Hepatocyte (in vitro differentiated cells): ENCODE data around the gene RBP5. TPM values are rescaled to one million over a fixed set of nuclear protein-coding genes. Genes with fewer than 3 reads are reported as not detected.

ENCODE experiments used
- DNase-seq: peaks from one replicate; pipeline ENCODE4 v3.0.0-alpha.2; 2016; ENCODE audit warnings: low spot score
- H2AFZ ChIP-seq: fragments of 200-600 bp; sonication (generic); 2 replicates; pipeline ENCODE4 v1.6.0; 2016; ENCODE audit warnings: antibody characterized with exemption, mild to moderate bottlenecking
- H3K27ac ChIP-seq: fragments of 200-600 bp; sonication (generic); 2 replicates; pipeline ENCODE4 v1.5.1; 2016; ENCODE audit warnings: mild to moderate bottlenecking
- H3K27me3 ChIP-seq: fragments of 200-600 bp; sonication (generic); 2 replicates; pipeline ENCODE4 v1.6.1; 2016
- H3K36me3 ChIP-seq: fragments of 200-600 bp; sonication (generic); replicated peaks from 2 replicates; pipeline ENCODE4 v1.5.1; 2016; ENCODE audit warnings: low read depth; ENCODE audit not compliant: insufficient read depth
- H3K4me1 ChIP-seq: fragments of 200-600 bp; sonication (generic); 2 replicates; pipeline ENCODE4 v1.5.1; 2016; ENCODE audit warnings: mild to moderate bottlenecking, moderate library complexity; ENCODE audit not compliant: insufficient read depth
- H3K4me2 ChIP-seq: fragments of 200-600 bp; sonication (generic); 2 replicates; pipeline ENCODE4 v1.6.0; 2016
- H3K4me3 ChIP-seq: fragments of 200-600 bp; sonication (generic); 2 replicates; pipeline ENCODE4 v1.5.1; 2016; ENCODE audit warnings: mild to moderate bottlenecking
- H3K79me2 ChIP-seq: fragments of 200-600 bp; sonication (generic); 2 replicates; pipeline ENCODE4 v1.6.0; 2017; ENCODE audit warnings: mild to moderate bottlenecking
- H3K9me2 ChIP-seq: fragments of 200-600 bp; sonication (generic); replicated peaks from 2 replicates; pipeline ENCODE4 v1.6.0; 2017; ENCODE audit warnings: mild to moderate bottlenecking; ENCODE audit not compliant: insufficient read depth
- H3K9me3 ChIP-seq: fragments of 200-600 bp; sonication (generic); 2 replicates; pipeline ENCODE4 v1.5.1; 2016; ENCODE audit warnings: low read depth, mild to moderate bottlenecking
- H4K20me1 ChIP-seq: fragments of 200-600 bp; sonication (generic); 2 replicates; pipeline ENCODE4 v1.6.0; 2016; ENCODE audit warnings: mild to moderate bottlenecking; ENCODE audit not compliant: insufficient read depth, poor library complexity, severe bottlenecking
- EZH2 ChIP-seq: fragments of 200-600 bp; sonication (generic); IDR thresholded peaks from 2 replicates; pipeline ENCODE4 v1.6.1; 2016; ENCODE audit warnings: antibody characterized with exemption, mild to moderate bottlenecking, borderline replicate concordance
- EZH2phosphoT487 ChIP-seq: fragments of 200-600 bp; sonication (generic); IDR thresholded peaks from one replicate; pipeline ENCODE4 v1.6.1; 2018; ENCODE audit warnings: antibody characterized with exemption, mild to moderate bottlenecking, low read depth, moderate library complexity; ENCODE audit not compliant: unreplicated experiment, severe bottlenecking
- WGBS: methylation state at CpG from one replicate; pipeline ENCODE4 v1.1.6; 2016; ENCODE audit warnings: low lambda C conversion rate; ENCODE audit errors: missing lambda C conversion rate; 5-methylcytosine and 5-hydroxymethylcytosine counted together
- polyA plus RNA-seq: library from polyadenylated mRNA; unstranded; fragments of >200 nt; fragmentation: Nextera tagmentation; extraction: Ambion mirVana; gene quantifications from 2 replicates; pipeline ENCODE4 v1.2.1, GENCODE V29; 2016
- total RNA-seq: library from RNA; depleted of rRNA; stranded (reverse); fragments of >200 nt; gene quantifications from 2 replicates; pipeline ENCODE4 v1.2.3, GENCODE V29; 2014
- TF ChIP-seq, protein P1 (sequence below): fragments of 200-600 bp; sonication (generic); IDR thresholded peaks from 2 replicates; pipeline ENCODE4 v1.5.1; 2016; ENCODE audit warnings: antibody characterized with exemption, mild to moderate bottlenecking; ENCODE audit not compliant: poor library complexity

RBP5 gene
- total and polyA plus RNA-seq, 2 experiments from 2014 or later = 11.1 to 30.0 TPM

DNA sequence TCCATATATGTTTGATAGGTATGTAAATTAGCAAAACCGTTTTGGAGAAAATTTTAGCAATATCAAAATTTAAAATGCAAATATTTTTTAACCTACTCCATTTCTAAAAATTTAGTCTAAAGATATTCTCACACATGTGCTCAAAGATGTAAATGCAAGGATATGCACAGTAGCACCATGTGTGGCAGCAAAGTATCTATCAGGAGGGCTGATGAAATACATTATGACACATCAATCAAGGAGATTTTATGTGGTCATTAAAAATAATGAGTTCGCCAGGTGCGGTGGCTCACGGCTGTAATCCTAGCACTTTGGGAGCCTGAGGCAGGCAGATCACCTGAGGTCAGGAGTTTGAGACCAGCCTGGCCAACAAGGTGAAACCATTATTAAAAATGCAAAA, 28.4 kb downstream of the RBP5 start:
- Histone ChIP-seq H2AFZ (no peak overlapping the region), H3K4me3 (no peak overlapping the region), H3K27ac (no peak overlapping the region), H3K36me3 (no peaks in the 10 kb centered on the region), H3K9me2 (no peaks in the 10 kb centered on the region), H3K4me2 (no peak overlapping the region), H4K20me1 (no peaks in the 10 kb centered on the region), H3K9me3 (no peaks in the 10 kb centered on the region), H3K79me2 (peaks cover 18% of the 10 kb centered on the region), H3K27me3 (no peaks in the 10 kb centered on the region), H3K4me1 (no peaks in the 10 kb centered on the region)
- WGBS = 91% methylated on average over 4 of the region's 4 CpGs
- no peak for DNase-seq
- TF ChIP-seq EZH2 = no peak
- TF ChIP-seq EZH2phosphoT487 = no peak
- TF ChIP-seq, protein P1, sequence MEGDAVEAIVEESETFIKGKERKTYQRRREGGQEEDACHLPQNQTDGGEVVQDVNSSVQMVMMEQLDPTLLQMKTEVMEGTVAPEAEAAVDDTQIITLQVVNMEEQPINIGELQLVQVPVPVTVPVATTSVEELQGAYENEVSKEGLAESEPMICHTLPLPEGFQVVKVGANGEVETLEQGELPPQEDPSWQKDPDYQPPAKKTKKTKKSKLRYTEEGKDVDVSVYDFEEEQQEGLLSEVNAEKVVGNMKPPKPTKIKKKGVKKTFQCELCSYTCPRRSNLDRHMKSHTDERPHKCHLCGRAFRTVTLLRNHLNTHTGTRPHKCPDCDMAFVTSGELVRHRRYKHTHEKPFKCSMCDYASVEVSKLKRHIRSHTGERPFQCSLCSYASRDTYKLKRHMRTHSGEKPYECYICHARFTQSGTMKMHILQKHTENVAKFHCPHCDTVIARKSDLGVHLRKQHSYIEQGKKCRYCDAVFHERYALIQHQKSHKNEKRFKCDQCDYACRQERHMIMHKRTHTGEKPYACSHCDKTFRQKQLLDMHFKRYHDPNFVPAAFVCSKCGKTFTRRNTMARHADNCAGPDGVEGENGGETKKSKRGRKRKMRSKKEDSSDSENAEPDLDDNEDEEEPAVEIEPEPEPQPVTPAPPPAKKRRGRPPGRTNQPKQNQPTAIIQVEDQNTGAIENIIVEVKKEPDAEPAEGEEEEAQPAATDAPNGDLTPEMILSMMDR = no peak

DNA sequence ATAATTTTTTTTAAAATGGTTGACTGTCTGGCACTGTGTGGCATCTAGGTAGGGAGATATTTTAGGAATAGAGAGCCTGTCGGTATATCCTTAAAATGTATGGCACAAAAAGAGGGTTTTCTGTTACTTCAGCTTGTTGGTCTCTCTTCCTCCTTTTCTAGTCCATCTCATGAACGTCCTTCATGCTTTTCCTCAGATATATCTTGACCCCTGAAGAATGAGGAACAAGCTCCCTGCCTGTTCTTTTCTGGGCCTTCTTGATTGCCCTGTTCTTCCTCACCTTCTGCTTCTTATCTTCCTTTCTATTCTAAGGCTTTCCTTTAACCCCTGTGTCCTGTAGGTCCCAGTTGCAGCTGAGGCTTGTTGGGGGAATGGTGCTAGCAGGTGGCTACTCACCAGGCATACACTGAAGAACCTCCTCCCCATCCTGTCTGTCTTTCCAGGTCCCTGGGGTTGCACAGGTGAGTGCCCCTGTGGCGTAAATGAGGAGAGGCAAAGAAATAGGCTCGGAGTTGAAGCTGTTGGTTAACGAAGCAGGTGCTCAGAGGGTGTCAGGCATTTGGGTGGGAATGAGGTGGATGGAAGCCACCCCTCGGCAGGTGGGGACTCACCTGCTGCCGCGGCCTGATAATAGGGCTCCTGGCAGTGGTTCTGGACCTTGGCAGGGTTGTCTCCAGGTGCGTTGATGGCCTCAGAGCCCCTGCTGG, 29.2 kb downstream of the RBP5 start:
- H3K79me2 ChIP-seq = peaks cover 10% of the 10 kb centered on the region
- H3K4me1 ChIP-seq = no peaks in the 10 kb centered on the region
- no peaks in the 10 kb centered on the region for H4K20me1 ChIP-seq
- WGBS = 93% methylated on average over 9 of the region's 9 CpGs
- no peak overlapping the region for H2AFZ ChIP-seq
- no peaks in the 10 kb centered on the region for H3K27me3 ChIP-seq
- no peak for DNase-seq
- H3K9me2 ChIP-seq = no peaks in the 10 kb centered on the region
- H3K36me3 ChIP-seq = no peaks in the 10 kb centered on the region
- H3K4me3 ChIP-seq = no peak overlapping the region
- TF ChIP-seq EZH2phosphoT487 = no peak
- TF ChIP-seq EZH2 = no peak
- TF ChIP-seq, protein P1 = no peak
- H3K4me2 ChIP-seq = no peak overlapping the region
- no peaks in the 10 kb centered on the region for H3K9me3 ChIP-seq
- no peak overlapping the region for H3K27ac ChIP-seq

DNA sequence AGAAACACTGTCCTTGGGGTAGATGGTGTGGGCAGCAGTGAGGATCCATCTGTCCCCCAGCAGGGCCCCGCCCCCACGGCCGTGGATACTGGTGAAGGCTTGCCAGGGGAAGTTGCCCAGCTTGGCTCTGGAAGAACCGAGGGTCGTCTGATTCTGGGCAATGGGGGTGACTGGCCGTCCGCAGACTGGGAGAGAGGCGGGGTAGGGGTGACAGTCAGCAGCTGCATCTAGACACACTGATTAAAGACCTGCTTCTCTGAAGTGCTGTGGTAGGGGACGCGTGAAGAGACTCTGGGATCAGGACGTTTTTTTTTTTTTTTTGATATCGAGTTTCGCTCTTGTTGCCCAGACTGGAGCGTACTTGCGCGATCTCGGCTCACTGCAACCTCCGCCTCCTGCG, 31.7 kb downstream of the RBP5 start:
- no peak overlapping the region for H2AFZ ChIP-seq
- no peaks in the 10 kb centered on the region for H3K9me3 ChIP-seq
- WGBS = 91% methylated on average over 18 of the region's 19 CpGs
- H4K20me1 ChIP-seq = no peaks in the 10 kb centered on the region
- no peaks in the 10 kb centered on the region for H3K9me2 ChIP-seq
- no peaks in the 10 kb centered on the region for H3K79me2 ChIP-seq
- TF ChIP-seq EZH2 = no peak
- H3K27ac ChIP-seq = no peak overlapping the region
- no peak overlapping the region for H3K4me3 ChIP-seq
- H3K27me3 ChIP-seq = no peaks in the 10 kb centered on the region
- H3K36me3 ChIP-seq = no peaks in the 10 kb centered on the region
- DNase-seq = no peak
- no peak overlapping the region for H3K4me2 ChIP-seq
- H3K4me1 ChIP-seq = no peaks in the 10 kb centered on the region

DNA sequence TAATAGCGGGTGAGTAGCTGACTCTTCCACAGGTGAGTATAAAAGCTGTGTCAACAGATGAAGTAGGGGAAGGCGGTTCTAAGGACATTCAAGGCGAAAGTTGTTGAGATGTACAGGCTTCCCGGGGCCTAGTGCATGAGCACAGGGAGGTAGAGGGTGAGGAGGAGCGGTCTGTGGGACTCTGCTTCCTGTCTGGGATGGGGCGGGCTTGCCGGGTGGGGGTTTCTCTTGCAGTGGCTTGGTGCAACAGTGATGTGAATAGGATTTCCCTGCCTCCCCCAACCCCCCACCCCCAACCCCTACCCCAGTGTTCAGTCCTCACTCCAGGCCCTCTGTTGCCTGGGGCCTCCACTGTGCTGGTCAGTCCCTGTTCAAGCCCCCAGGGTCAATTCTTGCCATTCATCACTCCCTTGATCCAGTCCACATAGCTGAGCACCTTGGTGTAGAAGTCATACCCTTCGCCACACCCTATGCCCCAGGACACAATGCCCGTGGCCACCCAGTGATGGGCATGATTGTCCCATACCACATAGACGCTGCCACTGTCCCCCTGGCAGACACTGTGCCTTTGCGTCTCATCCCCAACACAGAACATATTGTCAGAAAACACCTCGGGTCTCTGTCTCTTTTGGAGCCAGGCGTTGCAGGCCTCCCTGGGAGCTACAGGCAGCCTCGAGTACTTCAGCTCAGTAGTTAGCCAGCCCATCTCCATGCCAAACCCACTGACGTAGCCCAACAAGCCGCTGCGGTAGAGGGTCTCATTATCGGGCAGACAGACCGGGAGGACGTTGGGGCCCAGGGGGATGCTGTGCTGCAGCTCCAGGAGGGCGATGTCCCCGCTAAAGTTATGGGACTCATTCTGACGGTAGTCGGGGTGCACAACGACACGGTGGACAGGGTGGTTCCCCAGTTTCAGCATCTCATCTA, 32.4 kb downstream of the RBP5 start:
- Histone ChIP-seq H3K36me3 (no peaks in the 10 kb centered on the region), H3K9me3 (no peaks in the 10 kb centered on the region), H3K79me2 (no peaks in the 10 kb centered on the region), H2AFZ (no peak overlapping the region), H3K4me1 (no peaks in the 10 kb centered on the region), H3K4me2 (no peak overlapping the region), H3K27ac (no peak overlapping the region), H3K9me2 (no peaks in the 10 kb centered on the region), H3K27me3 (no peaks in the 10 kb centered on the region), H3K4me3 (no peak overlapping the region), H4K20me1 (no peaks in the 10 kb centered on the region)
- TF ChIP-seq EZH2phosphoT487 (no peak), EZH2 (no peak)
- TF ChIP-seq, protein P1 = no peak
- no peak for DNase-seq
- WGBS = 93% methylated on average over 26 of the region's 26 CpGs
